NCI-H2029 treated with DMSO at 0.1 percent for 48 hours (cell line): Measurements from ENCODE around the gene SMARCC2.
"Not testable (repeated sequence)": the region's sequence is repeated elsewhere in the genome, so short reads cannot be mapped to it uniquely, and the experiment has no call there.

Source experiments
- DNase-seq: peaks from one replicate; lab custom pipeline; 2025; lab: John Stamatoyannopoulos, UW

Gene SMARCC2

GRCh38 chr12:56208006-56208405, 18.7 kb upstream of the SMARCC2 start:
- no peak for DNase-seq

GRCh38 chr12:56206452-56207166, 17.3 kb upstream of the SMARCC2 start:
- no peak for DNase-seq

- DNase-seq: no peak
Observed at GRCh38 chr12:56205445-56205844, 16.2 kb upstream of the SMARCC2 start.

DNA sequence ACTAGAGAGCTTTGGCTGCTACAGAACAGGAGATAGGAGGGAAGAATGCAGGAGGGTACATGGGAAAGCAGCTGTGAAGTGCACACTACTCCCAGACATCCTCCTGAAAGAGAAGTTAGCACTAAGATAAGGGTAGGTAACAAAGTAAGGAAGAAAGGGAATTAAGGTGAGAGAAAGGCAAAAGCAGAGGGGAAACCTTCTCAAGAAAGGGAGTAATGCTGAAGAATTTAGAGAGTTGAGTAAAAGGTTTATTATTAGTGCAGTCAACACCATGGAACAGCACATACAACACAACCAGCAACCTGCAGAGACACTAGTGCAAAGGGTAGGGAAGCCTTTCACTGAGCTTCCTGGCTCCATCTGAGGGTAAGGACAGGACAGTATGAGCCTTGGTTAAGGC, 15.0 kb upstream of the SMARCC2 start:
- no peak for DNase-seq

- DNase-seq: no peak
Observed at GRCh38 chr12:56202838-56203237, 13.6 kb upstream of the SMARCC2 start.

DNA sequence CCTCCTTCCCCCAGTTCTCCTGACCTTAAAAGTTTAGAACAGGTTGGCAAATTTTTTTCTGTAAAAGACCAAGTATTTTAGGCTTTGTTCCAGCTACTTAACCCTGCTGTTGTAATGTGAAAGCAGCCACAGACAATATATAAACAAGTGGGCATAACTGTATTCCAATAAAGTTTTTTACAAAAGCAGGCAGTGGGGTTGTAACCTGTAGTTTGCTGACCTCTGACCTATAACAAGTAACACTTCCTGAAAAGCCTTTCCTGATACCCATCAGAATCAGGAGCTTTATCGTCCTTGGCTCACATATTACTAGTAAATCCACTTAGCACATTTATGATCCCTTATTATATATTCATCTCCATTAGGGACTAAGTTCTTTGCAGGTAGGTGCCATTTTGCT, 13.1 kb upstream of the SMARCC2 start:
- DNase-seq: no peak

DNA sequence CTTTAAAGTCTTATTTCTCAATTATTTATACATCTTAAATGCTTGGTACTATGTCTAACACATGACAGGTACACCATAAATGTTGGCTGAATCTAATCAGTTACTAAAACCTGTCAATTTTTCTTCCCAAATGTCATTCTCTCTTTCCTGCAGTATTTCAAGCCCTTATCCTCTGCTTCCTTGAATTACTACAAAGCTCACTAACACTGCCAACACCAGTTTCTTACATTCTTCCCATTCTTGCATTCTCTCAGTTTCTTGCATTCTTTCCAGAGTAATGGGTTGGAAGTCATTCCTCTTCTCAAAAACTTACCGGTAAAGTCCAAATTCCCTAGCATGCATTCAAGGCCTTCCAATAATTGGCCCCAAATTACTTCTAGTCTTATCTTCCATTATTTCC, 9.6 kb upstream of the SMARCC2 start:
- DNase-seq: no peak

GRCh38 chr12:56197921-56198635, 8.8 kb upstream of the SMARCC2 start:
- DNase-seq: no peak

DNA sequence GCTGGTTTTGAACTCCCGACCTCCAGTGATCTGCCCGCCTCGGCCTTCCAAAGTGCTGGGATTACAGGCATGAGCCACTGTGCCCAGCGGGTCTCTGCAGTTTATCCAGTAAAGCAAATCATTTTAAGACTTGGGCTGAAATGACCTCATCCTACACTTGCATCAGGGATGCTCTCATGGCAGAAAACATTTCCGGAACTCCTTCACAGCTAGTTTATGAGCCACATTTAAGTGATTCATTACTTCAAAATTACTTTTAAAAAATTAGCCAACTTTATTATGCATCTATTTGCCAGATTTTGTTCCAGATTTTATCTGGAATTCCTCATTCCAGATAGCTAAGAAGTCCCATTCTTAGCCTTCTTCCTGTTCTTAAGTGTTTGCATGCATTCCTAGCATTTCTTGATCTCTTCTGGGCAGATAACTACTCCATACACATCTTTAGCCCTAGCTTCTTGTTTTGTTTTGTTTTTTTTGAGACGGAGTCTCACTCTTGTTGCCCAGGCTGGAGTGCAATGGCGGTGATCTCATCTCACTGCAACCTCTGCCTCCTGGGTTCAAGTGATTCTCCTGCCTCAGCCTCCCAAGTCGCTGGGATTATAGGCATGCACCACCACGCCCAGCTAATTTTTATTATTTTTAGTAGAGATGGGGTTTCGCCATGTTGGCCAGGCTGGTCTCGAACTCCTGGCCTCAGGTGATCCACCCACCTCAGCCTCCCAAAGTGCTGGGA, 7.7 kb upstream of the SMARCC2 start:
- DNase-seq: not testable (repeated sequence)

DNA sequence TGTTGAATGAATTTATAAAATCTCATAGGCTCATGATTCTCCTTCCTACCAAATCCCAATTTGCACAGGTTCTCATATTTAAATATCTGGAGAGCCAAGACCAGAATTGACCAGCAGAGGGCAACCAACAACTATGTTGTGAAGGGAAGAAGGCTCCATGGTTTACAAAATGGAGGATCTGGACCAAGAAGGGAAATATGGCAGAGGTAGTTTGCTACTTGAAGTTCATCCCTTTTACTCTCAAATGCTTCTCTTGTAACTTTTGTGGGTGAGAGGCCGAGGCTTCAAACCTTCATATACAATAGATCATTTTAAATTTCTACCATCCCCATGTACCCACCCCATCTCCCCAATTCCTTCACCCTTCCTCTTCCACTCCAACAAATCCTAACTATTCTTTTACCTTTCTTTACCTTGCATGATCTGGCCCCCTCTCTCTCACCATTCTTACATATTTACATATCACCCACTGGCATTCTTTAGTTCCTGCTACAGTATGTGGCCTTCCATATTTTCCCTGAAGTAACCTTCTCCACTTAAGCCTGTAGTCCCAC, 3.8 kb upstream of the SMARCC2 start:
- DNase-seq: peak; percentile 78

- DNase-seq: no peak
Observed at GRCh38 chr12:56192582-56192981, 3.3 kb upstream of the SMARCC2 start.

DNA sequence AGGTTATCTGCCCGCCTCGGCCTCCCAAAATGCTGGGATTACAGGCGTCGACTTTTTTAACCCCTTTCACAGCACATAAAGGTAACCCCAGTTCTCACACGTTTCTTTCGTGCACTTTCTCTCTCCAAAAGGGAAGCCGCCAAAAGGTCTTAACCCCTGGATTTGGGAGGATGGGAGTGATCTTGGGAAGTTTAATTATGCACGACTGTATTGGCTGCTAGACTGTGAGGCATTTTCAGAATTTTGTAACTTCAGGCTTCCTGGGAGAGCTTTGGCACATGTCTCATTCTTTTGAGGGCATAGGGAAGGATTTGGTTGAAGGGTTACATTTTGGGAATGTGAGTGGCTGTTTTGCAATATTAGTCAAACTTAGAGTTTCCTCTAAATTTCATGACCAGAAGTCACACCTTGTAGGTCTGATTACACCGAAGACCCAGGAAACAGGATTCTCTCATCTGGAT, 1.4 kb upstream of the SMARCC2 start:
- no peak for DNase-seq

- peak; percentile 60 for DNase-seq
Observed at GRCh38 chr12:56189918-56190694, 823 bp upstream of the SMARCC2 start.

DNA sequence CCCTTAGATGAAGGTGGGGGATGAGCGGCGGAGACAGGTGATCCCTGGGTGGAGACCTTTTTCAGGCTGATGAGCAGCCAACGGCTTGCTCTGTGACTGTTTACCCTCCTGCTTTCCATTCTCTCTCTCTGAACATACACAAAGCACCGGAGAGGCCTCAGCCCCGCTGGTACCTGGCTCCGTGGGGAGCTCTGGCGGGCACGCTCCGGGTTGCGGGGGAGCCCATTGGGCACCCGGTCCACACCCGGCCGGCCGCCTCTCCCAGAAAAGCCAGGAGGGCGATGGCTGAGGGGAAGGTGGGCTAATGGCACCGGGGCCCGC, 545 bp downstream of the SMARCC2 start:
- no peak for DNase-seq

DNA sequence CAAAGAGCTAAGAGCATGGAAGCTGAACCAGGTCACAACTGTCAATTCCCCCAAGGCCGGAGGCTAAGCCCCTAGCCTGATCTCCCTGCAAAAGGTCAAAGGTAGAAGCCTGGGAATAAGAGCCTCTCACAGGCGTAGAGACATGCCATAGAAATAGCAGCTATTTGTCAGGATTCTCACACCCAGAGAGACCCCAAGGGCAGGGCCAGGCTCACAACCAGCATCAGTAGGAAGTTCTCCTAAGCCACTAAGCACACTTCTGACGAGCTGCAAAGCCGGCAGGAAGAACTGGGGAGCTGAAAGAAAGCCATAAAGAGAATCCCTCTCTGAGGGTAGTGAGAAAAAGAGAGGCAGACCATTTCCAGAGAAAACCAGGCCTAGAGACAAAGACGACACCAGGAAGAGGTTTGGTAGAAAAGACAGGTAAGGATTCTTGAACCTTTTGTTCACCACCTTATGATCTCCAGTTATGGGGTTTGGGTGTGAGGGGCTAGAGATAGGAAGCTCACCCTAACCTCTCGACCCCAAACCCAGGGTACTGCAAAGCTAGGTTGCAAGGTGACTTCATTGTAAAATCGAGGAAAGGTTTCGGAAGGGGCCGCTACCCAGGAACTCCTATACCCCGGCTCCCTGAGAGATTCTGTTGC, 1.0 kb downstream of the SMARCC2 start:
- no peak for DNase-seq

DNA sequence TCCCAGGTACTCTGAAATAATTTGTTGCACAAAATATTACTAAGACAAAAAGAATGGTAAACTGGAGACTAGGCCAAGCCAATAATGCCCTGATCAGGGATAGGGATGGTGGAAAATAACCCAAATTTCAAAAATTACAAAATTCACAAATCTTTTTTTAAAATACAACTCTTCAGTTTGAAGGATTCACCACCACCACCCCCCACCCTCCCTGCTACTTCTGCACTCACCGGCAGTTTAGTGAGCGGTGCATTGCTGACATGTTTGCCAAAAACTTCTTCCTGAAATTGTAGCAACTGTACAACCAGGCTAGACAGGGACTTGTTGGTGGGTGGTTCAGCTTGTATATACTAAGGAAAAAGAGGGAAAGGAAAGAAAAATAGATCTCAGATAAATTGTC, 2.3 kb downstream of the SMARCC2 start:
- DNase-seq: no peak

DNA sequence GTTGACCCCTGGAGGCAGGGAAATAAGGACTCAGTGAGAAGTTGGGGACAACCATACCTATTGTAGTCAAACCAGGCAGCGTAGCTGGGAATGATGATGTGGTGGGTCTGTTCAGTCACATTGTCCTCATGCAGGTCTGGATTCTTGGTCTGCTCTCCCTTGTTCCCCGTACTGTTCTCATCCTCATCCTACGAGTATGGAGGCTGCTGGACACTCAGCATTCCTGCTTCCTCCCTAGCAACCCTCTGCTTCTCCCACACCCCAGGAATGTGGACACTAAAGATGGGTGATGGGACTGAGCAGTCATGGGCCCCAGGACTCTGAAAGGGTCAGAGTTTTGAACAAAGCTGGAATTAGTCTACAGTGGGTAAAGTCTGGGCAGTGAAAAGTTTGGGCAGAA, 10.9 kb downstream of the SMARCC2 start:
- no peak for DNase-seq

- DNase-seq: no peak
Observed at GRCh38 chr12:56172839-56173238, 16.4 kb downstream of the SMARCC2 start.

GRCh38 chr12:56169229-56169759, 20.0 kb downstream of the SMARCC2 start:
- DNase-seq: no peak

DNA sequence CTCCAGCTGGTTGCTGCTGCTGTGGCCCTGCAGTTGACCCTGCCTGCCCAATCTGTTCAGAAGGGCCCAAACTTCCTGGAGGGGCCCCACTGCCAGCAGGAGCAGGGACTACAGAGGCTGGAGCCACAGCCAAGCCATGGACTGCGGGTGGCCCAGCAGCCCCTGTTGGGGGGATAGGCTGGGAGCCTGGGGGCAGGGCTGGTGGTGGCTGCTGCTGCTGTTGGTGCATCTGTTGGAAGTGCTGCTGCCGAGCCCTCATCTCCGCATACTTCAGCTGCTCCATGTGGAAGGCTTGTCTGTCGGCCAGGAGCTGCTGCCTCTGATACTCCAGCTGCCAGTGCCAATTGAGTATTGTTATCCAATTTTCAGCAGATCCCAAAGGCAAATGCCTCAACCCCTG, 23.9 kb downstream of the SMARCC2 start:
- DNase-seq: no peak

DNA sequence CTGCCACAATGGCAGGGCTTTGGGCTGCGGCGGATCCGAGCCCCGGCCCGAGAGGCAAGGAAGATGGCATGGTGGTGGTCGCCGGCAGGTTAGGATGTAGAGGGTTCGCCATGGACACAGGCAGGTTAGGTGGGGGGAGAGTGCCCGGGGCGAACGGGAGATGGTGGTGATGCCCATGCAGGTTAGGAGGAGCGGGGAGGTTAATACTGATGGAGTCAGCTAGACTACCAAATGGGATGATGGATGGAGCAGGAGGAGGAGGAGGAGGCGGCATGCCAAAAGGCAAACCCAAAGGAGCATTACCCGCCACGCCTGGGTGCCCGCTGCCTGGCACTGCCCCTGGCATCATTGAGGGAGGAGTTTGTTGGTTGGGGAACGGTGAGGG, 24.9 kb downstream of the SMARCC2 start:
- no peak for DNase-seq
